Brain microvascular endothelial cell (primary cell): ENCODE data around the gene RAB13.

Source experiments
- DNase-seq: peaks from one replicate; pipeline ENCODE4 v3.0.0-alpha.2; 2020
- H3K27ac ChIP-seq: fragments of 250-450 bp; sonication (Bioruptor Pico); 2 replicates; pipeline ENCODE4 v1.5.1; 2020; ENCODE audit warnings: mild to moderate bottlenecking, moderate library complexity
- H3K27me3 ChIP-seq: fragments of 250-450 bp; sonication (Bioruptor Pico); replicated peaks from 2 replicates; pipeline ENCODE4 v1.5.1; 2020; ENCODE audit warnings: mild to moderate bottlenecking
- H3K36me3 ChIP-seq: fragments of 250-450 bp; sonication (Bioruptor Pico); replicated peaks from 2 replicates; pipeline ENCODE4 v1.5.1; 2020; ENCODE audit warnings: mild to moderate bottlenecking
- H3K4me3 ChIP-seq: 2 replicates; pipeline ENCODE4 v1.5.1; 2011; ENCODE audit warnings: low read depth, mild to moderate bottlenecking, control low read depth, low read length, moderate library complexity
- in situ Hi-C: cut with HindIII; loops from 2 replicates; pipeline ENCODE4 v1.10.0; 2017; ENCODE audit warnings: low sequenced_read_pairs, low pct_ligation_motif_present
- TF ChIP-seq, protein P1 (sequence below): IDR thresholded peaks from 2 replicates; pipeline ENCODE4 v1.5.1; 2011; ENCODE audit warnings: low read depth, mild to moderate bottlenecking, moderate library complexity, low read length, control low read depth, inconsistent platforms; ENCODE audit errors: missing control alignments

The RAB13 gene

DNA sequence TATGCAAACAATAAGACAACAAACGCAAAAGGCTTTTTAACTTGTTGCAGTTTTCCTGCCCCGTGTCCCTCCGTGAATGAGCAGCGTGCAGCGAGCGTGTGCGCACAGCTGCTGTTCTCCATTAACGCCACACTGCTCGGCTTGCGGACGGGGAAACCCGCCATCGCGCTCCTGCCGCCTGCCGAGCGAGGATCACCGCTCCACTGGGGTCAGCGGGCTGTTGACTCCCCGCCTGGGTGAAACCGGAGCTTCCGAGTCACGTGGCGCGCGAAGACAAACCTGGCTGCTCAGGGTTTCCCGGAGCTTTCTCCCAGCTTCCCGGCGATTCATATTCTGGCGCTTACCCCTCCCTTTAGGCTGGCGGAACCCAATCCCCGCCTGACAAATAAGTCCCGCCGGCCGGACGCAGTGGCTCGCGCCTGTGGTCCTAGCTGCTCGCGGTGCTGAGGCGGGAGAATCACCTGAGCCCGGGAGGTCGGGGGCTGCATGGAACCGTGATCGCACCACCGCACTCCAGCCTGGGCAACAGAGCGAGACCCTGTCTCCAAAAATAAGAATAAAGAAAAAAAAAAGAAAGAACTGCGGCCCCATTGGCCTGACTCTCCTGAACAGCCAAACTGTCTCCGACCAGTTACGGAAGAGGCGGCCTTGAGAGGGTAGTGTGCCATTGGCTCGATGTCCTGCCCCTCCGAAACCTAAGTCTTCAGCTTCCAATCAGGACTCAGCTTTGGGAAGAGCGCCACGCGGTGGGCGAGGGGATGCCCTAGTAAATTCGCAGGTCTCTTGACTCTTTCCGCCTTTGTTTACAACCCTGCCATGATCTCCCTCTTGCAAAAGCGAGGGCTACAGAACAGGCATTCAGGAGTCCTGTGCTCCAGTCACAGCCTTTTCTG, 18.8 kb downstream of the RAB13 start, which contains the start of gene CREB3L4:
Gene CREB3L4, plus strand, starts transcription at position 796 of the 893 bp plus-strand sequence. CDS start 624 bp downstream, outside the sequence.
- H3K4me3 ChIP-seq = peak within 1 kb of the TSS; percentile 56
- H3K27me3 ChIP-seq = no peaks in the 10 kb centered on the region
- peak within 1 kb of the TSS; percentile 71 for H3K27ac ChIP-seq
- TF ChIP-seq, protein P1, sequence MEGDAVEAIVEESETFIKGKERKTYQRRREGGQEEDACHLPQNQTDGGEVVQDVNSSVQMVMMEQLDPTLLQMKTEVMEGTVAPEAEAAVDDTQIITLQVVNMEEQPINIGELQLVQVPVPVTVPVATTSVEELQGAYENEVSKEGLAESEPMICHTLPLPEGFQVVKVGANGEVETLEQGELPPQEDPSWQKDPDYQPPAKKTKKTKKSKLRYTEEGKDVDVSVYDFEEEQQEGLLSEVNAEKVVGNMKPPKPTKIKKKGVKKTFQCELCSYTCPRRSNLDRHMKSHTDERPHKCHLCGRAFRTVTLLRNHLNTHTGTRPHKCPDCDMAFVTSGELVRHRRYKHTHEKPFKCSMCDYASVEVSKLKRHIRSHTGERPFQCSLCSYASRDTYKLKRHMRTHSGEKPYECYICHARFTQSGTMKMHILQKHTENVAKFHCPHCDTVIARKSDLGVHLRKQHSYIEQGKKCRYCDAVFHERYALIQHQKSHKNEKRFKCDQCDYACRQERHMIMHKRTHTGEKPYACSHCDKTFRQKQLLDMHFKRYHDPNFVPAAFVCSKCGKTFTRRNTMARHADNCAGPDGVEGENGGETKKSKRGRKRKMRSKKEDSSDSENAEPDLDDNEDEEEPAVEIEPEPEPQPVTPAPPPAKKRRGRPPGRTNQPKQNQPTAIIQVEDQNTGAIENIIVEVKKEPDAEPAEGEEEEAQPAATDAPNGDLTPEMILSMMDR = peak; percentile 61
- no peaks in the 10 kb centered on the region for H3K36me3 ChIP-seq
- in situ Hi-C loops = no loop called here
- DNase-seq = peak; percentile 94

DNA sequence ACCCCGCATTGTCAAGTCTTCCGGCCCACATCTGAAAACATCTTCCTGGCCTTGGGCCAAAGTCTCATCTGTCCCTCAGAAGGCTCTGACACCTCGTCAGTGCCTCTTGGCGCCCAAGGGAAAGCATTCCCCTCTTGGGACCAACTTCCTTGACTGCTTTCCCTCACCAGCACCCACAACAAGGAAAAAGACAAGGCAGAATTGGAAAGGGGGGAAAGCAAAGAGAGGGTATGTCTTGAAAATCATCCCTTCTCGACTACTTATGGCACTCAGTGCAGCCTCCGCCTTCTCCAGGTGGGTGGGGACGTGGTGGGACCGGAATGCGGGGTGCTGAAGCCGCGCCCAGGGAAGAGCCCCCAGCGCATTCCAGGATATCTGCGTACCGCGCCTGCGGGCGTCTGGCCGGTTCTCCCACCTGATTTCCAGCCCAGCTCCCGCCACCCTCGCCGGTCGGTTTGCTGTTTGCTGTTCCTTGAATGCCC, 22.2 kb downstream of the RAB13 start:
- peaks cover 2% of the 10 kb centered on the region for H3K36me3 ChIP-seq
- peak overlapping the region; percentile 85 for H3K27ac ChIP-seq
- H3K27me3 ChIP-seq = no peaks in the 10 kb centered on the region
- in situ Hi-C loops = no loop called here
- no peak for DNase-seq
- H3K4me3 ChIP-seq = peak overlapping the region; percentile 81
- TF ChIP-seq, protein P1 = no peak

DNA sequence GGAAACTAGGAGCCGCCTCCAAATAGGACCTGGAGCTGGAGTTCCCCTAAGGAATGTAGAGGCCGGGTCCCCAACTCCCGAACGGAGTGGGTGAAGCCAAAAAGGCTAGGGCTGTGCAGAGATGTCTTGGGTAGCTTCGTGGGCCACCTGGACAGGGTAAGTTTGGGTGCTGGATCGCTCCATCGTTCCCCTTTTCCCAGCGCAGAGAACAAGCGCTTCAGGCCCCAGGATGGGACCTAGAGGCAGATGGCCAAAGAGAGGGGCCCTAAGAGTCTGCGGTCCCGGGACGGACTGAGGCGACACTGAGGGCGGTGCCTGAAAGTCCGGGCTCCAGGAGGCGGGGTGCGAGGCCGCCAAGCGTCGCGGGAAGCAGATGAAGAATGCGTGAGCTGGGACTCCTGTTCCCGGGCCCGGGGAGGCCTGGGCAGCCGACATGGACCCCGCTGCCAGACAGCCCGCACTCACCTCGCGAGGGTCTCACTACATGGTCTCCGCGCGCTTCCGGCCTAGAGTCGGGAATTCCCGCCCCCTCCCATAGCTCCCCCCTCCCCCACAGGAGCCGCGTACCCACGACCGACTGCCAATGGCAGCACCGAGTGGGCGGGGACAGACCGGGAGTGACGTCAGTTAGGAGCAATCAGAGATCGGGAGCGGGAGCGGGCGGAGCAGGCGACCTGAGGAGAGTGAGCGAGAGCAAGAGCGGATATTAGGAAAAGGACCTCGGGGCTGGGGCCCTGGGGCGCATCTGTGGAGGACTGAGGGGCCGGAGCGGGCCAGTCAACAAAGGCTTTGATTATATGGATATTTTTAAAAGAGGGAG, 22.9 kb downstream of the RAB13 start, which contains the start of gene SLC39A1:
Gene SLC39A1, minus strand, starts transcription at position 508 of the 820 bp plus-strand sequence. CDS start 822 bp downstream, outside the sequence.
- DNase-seq = peak; percentile 96
- Histone ChIP-seq H3K4me3 (peak within 1 kb of the TSS; percentile 81), H3K36me3 (peaks cover 2% of the 10 kb centered on the region), H3K27me3 (no peaks in the 10 kb centered on the region), H3K27ac (peak within 1 kb of the TSS; percentile 85)
- in situ Hi-C loops = no loop called here
- TF ChIP-seq, protein P1 = no peak

DNA sequence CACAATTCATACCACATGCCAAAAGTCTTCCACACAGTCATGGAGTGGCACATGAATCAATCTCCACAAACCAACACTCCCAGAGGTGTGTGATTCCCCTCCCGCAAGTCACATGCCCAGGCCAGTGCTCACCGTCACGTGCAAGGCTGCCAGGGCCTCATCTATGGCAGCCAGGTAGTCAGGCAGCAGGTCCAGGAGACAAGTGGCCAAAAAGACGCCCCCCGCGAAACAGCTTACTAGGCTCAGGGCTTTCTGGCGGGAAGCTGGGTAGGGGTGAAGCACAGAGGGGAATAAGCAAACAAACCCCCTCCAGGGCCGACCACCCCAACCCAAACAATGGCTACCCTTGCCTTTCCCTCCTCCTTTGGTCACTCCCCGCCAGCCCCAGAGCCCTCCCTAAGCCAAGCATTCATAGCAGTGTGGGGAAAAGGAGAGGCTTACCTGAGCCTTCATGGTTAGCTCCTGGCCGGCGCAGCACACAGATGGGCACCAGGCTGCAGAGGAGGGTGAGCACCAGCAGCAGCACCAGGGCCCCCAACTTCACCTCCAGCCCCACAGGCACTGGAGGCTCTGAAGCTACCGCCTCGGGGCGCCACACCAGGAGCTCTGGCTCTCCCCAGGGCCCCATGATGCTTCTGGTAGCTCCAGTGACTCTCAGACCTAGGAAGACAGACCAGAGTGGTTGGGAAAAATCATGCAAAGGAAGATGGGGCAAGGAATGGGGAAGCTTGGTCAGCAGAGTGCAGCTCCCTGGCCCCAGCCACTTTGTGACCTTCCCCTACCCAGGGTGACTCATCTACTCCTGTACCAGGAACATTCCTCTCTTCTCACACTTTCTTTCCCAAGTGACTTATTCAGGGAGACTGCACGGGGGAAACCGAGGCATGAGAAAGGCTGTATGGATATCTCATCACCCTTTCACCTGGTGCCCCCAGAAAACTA, 23.8 kb downstream of the RAB13 start:
- Histone ChIP-seq H3K36me3 (peaks cover 2% of the 10 kb centered on the region), H3K4me3 (peak overlapping the region; percentile 81), H3K27me3 (no peaks in the 10 kb centered on the region), H3K27ac (peak overlapping the region; percentile 85)
- no peak for DNase-seq
- in situ Hi-C loops = no loop called here
- TF ChIP-seq, protein P1 = no peak

DNA sequence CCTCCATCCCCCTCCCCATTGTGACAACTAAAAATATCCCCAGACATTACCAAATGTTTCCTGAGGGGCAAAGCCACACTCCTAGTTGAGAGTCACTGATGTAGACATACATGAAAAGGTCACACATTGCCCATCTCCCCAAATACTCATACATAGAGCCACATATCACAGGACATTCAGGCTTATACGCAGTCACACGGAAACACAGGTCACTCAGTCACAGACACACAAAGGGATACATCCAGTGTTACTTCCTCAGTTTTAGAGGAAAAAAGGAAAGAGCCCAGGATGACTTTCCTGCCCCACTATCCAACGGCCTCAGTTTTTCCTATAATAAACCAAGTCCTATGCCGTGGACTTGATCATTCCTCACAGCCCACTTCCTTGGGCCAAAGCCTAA, 24.7 kb downstream of the RAB13 start:
- no peak for DNase-seq
- H3K36me3 ChIP-seq = peaks cover 2% of the 10 kb centered on the region
- no peaks in the 10 kb centered on the region for H3K27me3 ChIP-seq
- no peak overlapping the region for H3K4me3 ChIP-seq
- in situ Hi-C loops = no loop called here
- H3K27ac ChIP-seq = no peak overlapping the region
- TF ChIP-seq, protein P1 = no peak
